Natural killer cell (primary cell): ENCODE data around the gene ZSCAN2. TPM values are rescaled to one million over a fixed set of nuclear protein-coding genes. Genes with fewer than 3 reads are reported as not detected.
"Not testable (repeated sequence)": the region's sequence is repeated elsewhere in the genome, so short reads cannot be mapped to it uniquely, and the experiment has no call there.

Experiments
- ATAC-seq, 3 donors: fragments of 150-1000 bp in 2 of 3; fragments of 200-7000 bp in 1 of 3; cut with Tn5 transposase; 1 replicate in 1 of 3; 2 replicates in 2 of 3; pipeline ENCODE4 v1.10.0; 2021; ENCODE audit warnings: mild to moderate bottlenecking in 2 of 3, moderate library complexity in 2 of 3
- DNase-seq, 2 donors: peaks; one replicate each; pipeline versions ENCODE4 v3.0.0 to v3.0.0-alpha.2; 2013 to 2021; ENCODE audit warnings: mixed read lengths in 1 of 2
- H3K27ac ChIP-seq: one replicate; pipeline ENCODE4 v1.5.1; 2013; ENCODE audit warnings: mild to moderate bottlenecking, low read length
- H3K27me3 ChIP-seq: one replicate; pipeline ENCODE4 v1.6.1; 2013; ENCODE audit warnings: low read length; ENCODE audit not compliant: control insufficient read depth, insufficient read depth
- H3K36me3 ChIP-seq: one replicate; pipeline ENCODE4 v1.6.1; 2013; ENCODE audit warnings: low read length; ENCODE audit not compliant: control insufficient read depth, insufficient read depth
- H3K4me1 ChIP-seq: one replicate; pipeline ENCODE4 v1.6.1; 2013; ENCODE audit warnings: low read length; ENCODE audit not compliant: control insufficient read depth, insufficient read depth
- H3K4me3 ChIP-seq: one replicate; pipeline ENCODE4 v1.5.1; 2013; ENCODE audit warnings: low read length
- H3K9me3 ChIP-seq: one replicate; pipeline ENCODE4 v1.6.1; 2013; ENCODE audit warnings: low read length; ENCODE audit not compliant: control insufficient read depth, insufficient read depth
- H3K27ac Mint-ChIP-seq, 2 donors: one replicate each; pipeline ENCODE4 v1.8.0; 2022; ENCODE audit warnings: mild to moderate bottlenecking in 2 of 2, mixed read lengths in 2 of 2, moderate library complexity in 1 of 2
- H3K27me3 Mint-ChIP-seq, 2 donors: one replicate each; pipeline ENCODE4 v1.8.0; 2022; ENCODE audit warnings: low read depth in 2 of 2, mixed read lengths in 2 of 2
- H3K36me3 Mint-ChIP-seq: one replicate; pipeline ENCODE4 v1.8.0; 2022; ENCODE audit warnings: mixed read lengths
- H3K4me1 Mint-ChIP-seq, 2 donors: one replicate each; pipeline ENCODE4 v1.8.0; 2022; ENCODE audit warnings: mixed read lengths in 2 of 2
- H3K4me3 Mint-ChIP-seq: one replicate; pipeline ENCODE4 v1.8.0; 2022; ENCODE audit warnings: mild to moderate bottlenecking, moderate library complexity, mixed read lengths
- H3K9me3 Mint-ChIP-seq, 2 donors: one replicate each; pipeline ENCODE4 v1.8.0; 2022; ENCODE audit warnings: mixed read lengths in 2 of 2
- CTCF ChIP-seq: fragments of 200-600 bp; IDR thresholded peaks from one replicate; pipeline ENCODE4 v1.8.0; 2022; ENCODE audit warnings: antibody characterized with exemption
- WGBS: methylation state at CpG from one replicate; pipeline ENCODE4 v1.1.7; 2013; ENCODE audit warnings: missing lambda C conversion rate; ENCODE audit not compliant: insufficient coverage; 5-methylcytosine and 5-hydroxymethylcytosine counted together
- intact Hi-C: fragments of 100-400 bp; cut with micrococcal nuclease; formaldehyde crosslinking; loops from one replicate; pipeline ENCODE4 v1.14.2; 2022
- total RNA-seq, 4 donors: library from RNA; stranded (reverse); fragments of 120-200 nt in 1 of 4; gene quantifications; one replicate each; pipeline versions ENCODE4 v1.2.3 to v1.2.4, GENCODE V29; 2013 to 2022

The ZSCAN2 gene
- total RNA-seq, 3 donors from 2014 or later (not counting 1 experiment from before 2014, with no cell fraction given): 5.0 to 8.3 (median 5.5) TPM

- H3K36me3 ChIP-seq: peaks cover 46% of the 10 kb centered on the region
- H3K27me3 ChIP-seq: no peaks in the 10 kb centered on the region
- DNase-seq (peak in 1 of 2 donors; percentile 49), ATAC-seq (no peak)
- WGBS: 73% methylated on average over 3 of the region's 3 CpGs
- no peaks in the 10 kb centered on the region for H3K9me3 ChIP-seq
- H3K4me1 Mint-ChIP-seq: peaks cover 26% of the 10 kb centered on the region in 2 donors
- peaks cover 5% of the 10 kb centered on the region for H3K4me1 ChIP-seq
- no peak overlapping the region for H3K4me3 ChIP-seq
- H3K9me3 Mint-ChIP-seq: no peaks in the 10 kb centered on the region
- intact Hi-C loops: no loop called here
- peaks cover 7% of the 10 kb centered on the region for H3K36me3 Mint-ChIP-seq
- H3K27me3 Mint-ChIP-seq: no peaks in the 10 kb centered on the region
- H3K4me3 Mint-ChIP-seq: no peak overlapping the region
- H3K27ac Mint-ChIP-seq: no peak overlapping the region
- no peak for TF ChIP-seq CTCF
- no peak overlapping the region for H3K27ac ChIP-seq
Observed at GRCh38 chr15:84638103-84638502, 37.3 kb downstream of the ZSCAN2 start.

- H3K27me3 ChIP-seq, H3K4me3 Mint-ChIP-seq, H3K9me3 ChIP-seq, ATAC-seq, H3K4me1 Mint-ChIP-seq, H3K4me1 ChIP-seq, DNase-seq, H3K27ac ChIP-seq, H3K36me3 Mint-ChIP-seq, H3K27ac Mint-ChIP-seq, H3K4me3 ChIP-seq, intact Hi-C loops, H3K27me3 Mint-ChIP-seq, H3K9me3 Mint-ChIP-seq: not testable (repeated sequence)
- 97% methylated on average over 9 of the region's 9 CpGs for WGBS
- H3K36me3 ChIP-seq: peaks cover 73% of the 10 kb centered on the region
Observed at GRCh38 chr15:84641871-84642270, 41.1 kb downstream of the ZSCAN2 start.

- DNase-seq, H3K9me3 Mint-ChIP-seq, H3K27ac ChIP-seq, H3K4me1 ChIP-seq, ATAC-seq, H3K27me3 ChIP-seq, H3K36me3 Mint-ChIP-seq, H3K4me3 ChIP-seq, H3K4me1 Mint-ChIP-seq, H3K4me3 Mint-ChIP-seq, intact Hi-C loops, H3K9me3 ChIP-seq, H3K27ac Mint-ChIP-seq, H3K27me3 Mint-ChIP-seq: not testable (repeated sequence)
- 50% methylated on average over 2 of the region's 2 CpGs for WGBS
- H3K36me3 ChIP-seq: peaks cover 76% of the 10 kb centered on the region
Observed at GRCh38 chr15:84642640-84643039, 41.8 kb downstream of the ZSCAN2 start.

GRCh38 chr15:84643838-84644237, 43.0 kb downstream of the ZSCAN2 start:
- Histone ChIP-seq H3K36me3 (peaks cover 82% of the 10 kb centered on the region), H3K4me1 (no peaks in the 10 kb centered on the region), H3K4me3 (no peak overlapping the region), H3K9me3 (no peaks in the 10 kb centered on the region), H3K27ac (no peak overlapping the region), H3K27me3 (no peaks in the 10 kb centered on the region)
- Mint-ChIP-seq H3K36me3 (peaks cover 2% of the 10 kb centered on the region), H3K4me1 (peaks cover 0 to 10% of the 10 kb centered on the region in 2 donors), H3K27ac (no peak overlapping the region), H3K9me3 (no peaks in the 10 kb centered on the region), H3K4me3 (no peak overlapping the region), H3K27me3 (no peaks in the 10 kb centered on the region)
- DNase-seq: no peak
- intact Hi-C loops: no loop called here
- TF ChIP-seq CTCF: no peak
- ATAC-seq: no peak
- 92% methylated on average over 5 of the region's 6 CpGs for WGBS
